ENCODE results near the gene GREB1L.

GRCh38 chr18:21404426-21404825 is 162.4 kb downstream of the GREB1L start:
- TF ChIP-seq CTCF (IDR thresholded peaks at IDR 0.05) (no peak), POLR2AphosphoS5 (IDR thresholded peaks at IDR 0.05; ENCODE audit: insufficient read depth in 1 of 2, low read depth in 1 of 2) (no peak)

Data from vagina (tissue), 2 donors.